H1 (cell line): ENCODE measurements around the gene HES2. TPM values are rescaled to one million over a fixed set of nuclear protein-coding genes. Genes with fewer than 3 reads are reported as not detected.

Experiments used
- BACH1 ChIP-seq: IDR thresholded peaks from 2 replicates; pipeline ENCODE4 v1.6.1; 2012; ENCODE audit warnings: low read length, improper control_type of control experiment
- KDM1A ChIP-seq: fragments of 200-600, 300-600 bp; sonication (generic); IDR thresholded peaks from 2 replicates; pipeline ENCODE4 v1.7.1; 2016; ENCODE audit warnings: mild to moderate bottlenecking, low read length, borderline replicate concordance
- NANOG ChIP-seq: IDR thresholded peaks from 2 replicates; pipeline ENCODE4 v1.6.1; 2011; ENCODE audit warnings: low read length, low read depth, mild to moderate bottlenecking, inconsistent platforms; ENCODE audit not compliant: insufficient read depth, poor library complexity, severe bottlenecking
- POLR2AphosphoS5 ChIP-seq: IDR thresholded peaks from 2 replicates; pipeline ENCODE4 v1.6.1; 2011; ENCODE audit warnings: low read depth, low read length
- SP2 ChIP-seq: IDR thresholded peaks from 2 replicates; pipeline ENCODE4 v1.6.1; 2012; ENCODE audit warnings: mild to moderate bottlenecking, low read length, inconsistent platforms
- SRF ChIP-seq: IDR thresholded peaks from 2 replicates; pipeline ENCODE4 v1.6.1; 2011; ENCODE audit warnings: mild to moderate bottlenecking, low read depth, low read length, moderate library complexity
- SUZ12 ChIP-seq: fragments of 200-600 bp; sonication (generic); IDR thresholded peaks from 2 replicates; pipeline ENCODE4 v1.6.1; 2012; ENCODE audit warnings: mild to moderate bottlenecking, inconsistent platforms, low read length, moderate library complexity, mixed read lengths
- ZNF274 ChIP-seq: IDR thresholded peaks from 2 replicates; pipeline ENCODE4 v1.7.0; 2012; ENCODE audit warnings: low read length, borderline replicate concordance; ENCODE audit errors: extremely low read depth
- polyA plus RNA-seq, 7 experiments: library from polyadenylated mRNA; depleted of rRNA in 3 of 7; stranded (reverse) in 5 of 7; unstranded in 2 of 7; fragments of >200 nt in 5 of 7; fragments of 200-250 nt in 2 of 7; gene quantifications; 1 replicate in 5 of 7; 2 replicates in 1 of 7; 4 replicates in 1 of 7; pipeline versions ENCODE4 v1.2.1 to v1.2.3, GENCODE V29; 2011 to 2013; ENCODE audit warnings: missing spikeins in 2 of 7, mixed read lengths in 2 of 7
- total RNA-seq: library from RNA; stranded (reverse); fragmentation: NEBNext Ultra II Directional; extraction: Animal tissue kit (Norgen Biotek cat#: 25700); gene quantifications from 2 replicates; pipeline ENCODE4 v1.2.1, GENCODE V29; 2021
- TF ChIP-seq, protein P1 (sequence below): fragments of 300-600 bp; sonication (generic); IDR thresholded peaks from 2 replicates; pipeline ENCODE4 v1.7.1; 2012; ENCODE audit warnings: low read length, moderate library complexity, mild to moderate bottlenecking, inconsistent platforms; ENCODE audit not compliant: insufficient replicate concordance
- TF ChIP-seq, protein P2 (sequence below), 3 experiments: IDR thresholded peaks; 1 replicate in 2 of 3; 2 replicates in 1 of 3; pipeline versions ENCODE4 v1.5.1 to v1.6.1; 2011; ENCODE audit warnings: low read length in 3 of 3, mild to moderate bottlenecking in 3 of 3, inconsistent platforms in 2 of 3, low read depth in 1 of 3, moderate library complexity in 1 of 3; ENCODE audit not compliant: insufficient read depth in 1 of 3; ENCODE audit errors: control extremely low read depth in 1 of 3

HES2 gene
- total and polyA plus RNA-seq, 2 of the 8 experiments (the other 6 are each of a cell fraction or from before 2014, with no cell fraction given): 0.15 to 0.53 TPM

DNA sequence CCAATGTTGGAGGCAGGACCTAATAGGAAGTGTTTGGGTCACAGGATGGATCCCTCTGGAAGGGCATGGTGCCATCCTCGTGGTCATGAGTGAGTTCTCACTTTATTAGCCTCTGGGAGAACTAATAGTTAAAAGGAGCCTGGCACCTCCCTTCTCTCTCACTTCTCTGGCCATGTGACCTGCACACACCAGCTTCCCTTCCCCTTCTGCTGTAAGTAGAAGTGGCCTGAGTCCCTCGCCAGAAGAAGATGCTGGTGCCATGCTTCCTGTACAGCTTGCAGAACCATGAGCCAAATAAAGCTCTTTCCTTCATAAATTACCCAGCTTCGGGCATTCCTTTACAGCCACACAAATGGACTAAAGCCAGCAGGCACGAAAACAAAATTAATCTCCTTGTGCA, 49.7 kb downstream of the HES2 start (continued):
- TF ChIP-seq, protein P1, sequence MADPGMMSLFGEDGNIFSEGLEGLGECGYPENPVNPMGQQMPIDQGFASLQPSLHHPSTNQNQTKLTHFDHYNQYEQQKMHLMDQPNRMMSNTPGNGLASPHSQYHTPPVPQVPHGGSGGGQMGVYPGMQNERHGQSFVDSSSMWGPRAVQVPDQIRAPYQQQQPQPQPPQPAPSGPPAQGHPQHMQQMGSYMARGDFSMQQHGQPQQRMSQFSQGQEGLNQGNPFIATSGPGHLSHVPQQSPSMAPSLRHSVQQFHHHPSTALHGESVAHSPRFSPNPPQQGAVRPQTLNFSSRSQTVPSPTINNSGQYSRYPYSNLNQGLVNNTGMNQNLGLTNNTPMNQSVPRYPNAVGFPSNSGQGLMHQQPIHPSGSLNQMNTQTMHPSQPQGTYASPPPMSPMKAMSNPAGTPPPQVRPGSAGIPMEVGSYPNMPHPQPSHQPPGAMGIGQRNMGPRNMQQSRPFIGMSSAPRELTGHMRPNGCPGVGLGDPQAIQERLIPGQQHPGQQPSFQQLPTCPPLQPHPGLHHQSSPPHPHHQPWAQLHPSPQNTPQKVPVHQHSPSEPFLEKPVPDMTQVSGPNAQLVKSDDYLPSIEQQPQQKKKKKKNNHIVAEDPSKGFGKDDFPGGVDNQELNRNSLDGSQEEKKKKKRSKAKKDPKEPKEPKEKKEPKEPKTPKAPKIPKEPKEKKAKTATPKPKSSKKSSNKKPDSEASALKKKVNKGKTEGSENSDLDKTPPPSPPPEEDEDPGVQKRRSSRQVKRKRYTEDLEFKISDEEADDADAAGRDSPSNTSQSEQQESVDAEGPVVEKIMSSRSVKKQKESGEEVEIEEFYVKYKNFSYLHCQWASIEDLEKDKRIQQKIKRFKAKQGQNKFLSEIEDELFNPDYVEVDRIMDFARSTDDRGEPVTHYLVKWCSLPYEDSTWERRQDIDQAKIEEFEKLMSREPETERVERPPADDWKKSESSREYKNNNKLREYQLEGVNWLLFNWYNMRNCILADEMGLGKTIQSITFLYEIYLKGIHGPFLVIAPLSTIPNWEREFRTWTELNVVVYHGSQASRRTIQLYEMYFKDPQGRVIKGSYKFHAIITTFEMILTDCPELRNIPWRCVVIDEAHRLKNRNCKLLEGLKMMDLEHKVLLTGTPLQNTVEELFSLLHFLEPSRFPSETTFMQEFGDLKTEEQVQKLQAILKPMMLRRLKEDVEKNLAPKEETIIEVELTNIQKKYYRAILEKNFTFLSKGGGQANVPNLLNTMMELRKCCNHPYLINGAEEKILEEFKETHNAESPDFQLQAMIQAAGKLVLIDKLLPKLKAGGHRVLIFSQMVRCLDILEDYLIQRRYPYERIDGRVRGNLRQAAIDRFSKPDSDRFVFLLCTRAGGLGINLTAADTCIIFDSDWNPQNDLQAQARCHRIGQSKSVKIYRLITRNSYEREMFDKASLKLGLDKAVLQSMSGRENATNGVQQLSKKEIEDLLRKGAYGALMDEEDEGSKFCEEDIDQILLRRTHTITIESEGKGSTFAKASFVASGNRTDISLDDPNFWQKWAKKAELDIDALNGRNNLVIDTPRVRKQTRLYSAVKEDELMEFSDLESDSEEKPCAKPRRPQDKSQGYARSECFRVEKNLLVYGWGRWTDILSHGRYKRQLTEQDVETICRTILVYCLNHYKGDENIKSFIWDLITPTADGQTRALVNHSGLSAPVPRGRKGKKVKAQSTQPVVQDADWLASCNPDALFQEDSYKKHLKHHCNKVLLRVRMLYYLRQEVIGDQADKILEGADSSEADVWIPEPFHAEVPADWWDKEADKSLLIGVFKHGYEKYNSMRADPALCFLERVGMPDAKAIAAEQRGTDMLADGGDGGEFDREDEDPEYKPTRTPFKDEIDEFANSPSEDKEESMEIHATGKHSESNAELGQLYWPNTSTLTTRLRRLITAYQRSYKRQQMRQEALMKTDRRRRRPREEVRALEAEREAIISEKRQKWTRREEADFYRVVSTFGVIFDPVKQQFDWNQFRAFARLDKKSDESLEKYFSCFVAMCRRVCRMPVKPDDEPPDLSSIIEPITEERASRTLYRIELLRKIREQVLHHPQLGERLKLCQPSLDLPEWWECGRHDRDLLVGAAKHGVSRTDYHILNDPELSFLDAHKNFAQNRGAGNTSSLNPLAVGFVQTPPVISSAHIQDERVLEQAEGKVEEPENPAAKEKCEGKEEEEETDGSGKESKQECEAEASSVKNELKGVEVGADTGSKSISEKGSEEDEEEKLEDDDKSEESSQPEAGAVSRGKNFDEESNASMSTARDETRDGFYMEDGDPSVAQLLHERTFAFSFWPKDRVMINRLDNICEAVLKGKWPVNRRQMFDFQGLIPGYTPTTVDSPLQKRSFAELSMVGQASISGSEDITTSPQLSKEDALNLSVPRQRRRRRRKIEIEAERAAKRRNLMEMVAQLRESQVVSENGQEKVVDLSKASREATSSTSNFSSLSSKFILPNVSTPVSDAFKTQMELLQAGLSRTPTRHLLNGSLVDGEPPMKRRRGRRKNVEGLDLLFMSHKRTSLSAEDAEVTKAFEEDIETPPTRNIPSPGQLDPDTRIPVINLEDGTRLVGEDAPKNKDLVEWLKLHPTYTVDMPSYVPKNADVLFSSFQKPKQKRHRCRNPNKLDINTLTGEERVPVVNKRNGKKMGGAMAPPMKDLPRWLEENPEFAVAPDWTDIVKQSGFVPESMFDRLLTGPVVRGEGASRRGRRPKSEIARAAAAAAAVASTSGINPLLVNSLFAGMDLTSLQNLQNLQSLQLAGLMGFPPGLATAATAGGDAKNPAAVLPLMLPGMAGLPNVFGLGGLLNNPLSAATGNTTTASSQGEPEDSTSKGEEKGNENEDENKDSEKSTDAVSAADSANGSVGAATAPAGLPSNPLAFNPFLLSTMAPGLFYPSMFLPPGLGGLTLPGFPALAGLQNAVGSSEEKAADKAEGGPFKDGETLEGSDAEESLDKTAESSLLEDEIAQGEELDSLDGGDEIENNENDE: no peak
- TF ChIP-seq NANOG (no peak), KDM1A (no peak), POLR2AphosphoS5 (no peak), SP2 (no peak), SRF (no peak), BACH1 (no peak), SUZ12 (no peak), ZNF274 (no peak)
- TF ChIP-seq, protein P2, sequence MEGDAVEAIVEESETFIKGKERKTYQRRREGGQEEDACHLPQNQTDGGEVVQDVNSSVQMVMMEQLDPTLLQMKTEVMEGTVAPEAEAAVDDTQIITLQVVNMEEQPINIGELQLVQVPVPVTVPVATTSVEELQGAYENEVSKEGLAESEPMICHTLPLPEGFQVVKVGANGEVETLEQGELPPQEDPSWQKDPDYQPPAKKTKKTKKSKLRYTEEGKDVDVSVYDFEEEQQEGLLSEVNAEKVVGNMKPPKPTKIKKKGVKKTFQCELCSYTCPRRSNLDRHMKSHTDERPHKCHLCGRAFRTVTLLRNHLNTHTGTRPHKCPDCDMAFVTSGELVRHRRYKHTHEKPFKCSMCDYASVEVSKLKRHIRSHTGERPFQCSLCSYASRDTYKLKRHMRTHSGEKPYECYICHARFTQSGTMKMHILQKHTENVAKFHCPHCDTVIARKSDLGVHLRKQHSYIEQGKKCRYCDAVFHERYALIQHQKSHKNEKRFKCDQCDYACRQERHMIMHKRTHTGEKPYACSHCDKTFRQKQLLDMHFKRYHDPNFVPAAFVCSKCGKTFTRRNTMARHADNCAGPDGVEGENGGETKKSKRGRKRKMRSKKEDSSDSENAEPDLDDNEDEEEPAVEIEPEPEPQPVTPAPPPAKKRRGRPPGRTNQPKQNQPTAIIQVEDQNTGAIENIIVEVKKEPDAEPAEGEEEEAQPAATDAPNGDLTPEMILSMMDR (IDR thresholded peaks at IDR 0.05; ENCODE audit: control extremely low read depth in 1 of 3, insufficient read depth in 1 of 3, low read depth in 1 of 3, low read length in 3 of 3): no peak
